Measurements from ENCODE around the gene GALNT10.
A peak's percentile ranks its signal among the peaks of the same experiment; 100 is the strongest.

The GALNT10 gene

DNA sequence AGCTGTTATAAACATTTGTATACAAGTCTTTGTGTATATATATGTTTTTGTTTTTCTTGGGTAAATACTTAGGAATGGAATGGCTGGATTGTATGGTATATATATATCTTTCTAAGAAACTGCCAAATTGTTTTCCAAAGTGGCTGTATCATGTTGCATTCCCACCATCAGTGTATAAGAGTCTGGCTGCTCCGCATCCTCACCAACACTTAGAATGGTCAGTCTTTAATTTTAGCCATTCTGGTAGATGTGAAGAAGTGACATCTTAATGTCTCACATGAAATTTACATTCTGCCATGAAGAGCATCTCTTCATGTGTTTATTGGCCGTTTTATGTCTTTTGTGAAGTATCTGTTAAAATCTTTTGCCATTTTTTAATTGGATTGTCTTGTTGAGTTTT lies 31.9 kb downstream of the GALNT10 start:
- Histone ChIP-seq H3K36me3 (ENCODE audit: control insufficient read depth, insufficient read depth, low read length) (peaks cover 5% of the 10 kb centered on the region), H3K4me3 (replicated peaks; ENCODE audit: low read depth, low read length) (no peak overlapping the region), H3K27me3 (replicated peaks; ENCODE audit: control insufficient read depth, insufficient read depth, low read length) (no peaks in the 10 kb centered on the region)
- TF ChIP-seq CTCF (IDR thresholded peaks at IDR 0.05; ENCODE audit: insufficient read depth, low read length, poor library complexity, severe bottlenecking) = no peak
- no peak for DNase-seq (ENCODE audit: extremely low read depth, insufficient read length)

DNA sequence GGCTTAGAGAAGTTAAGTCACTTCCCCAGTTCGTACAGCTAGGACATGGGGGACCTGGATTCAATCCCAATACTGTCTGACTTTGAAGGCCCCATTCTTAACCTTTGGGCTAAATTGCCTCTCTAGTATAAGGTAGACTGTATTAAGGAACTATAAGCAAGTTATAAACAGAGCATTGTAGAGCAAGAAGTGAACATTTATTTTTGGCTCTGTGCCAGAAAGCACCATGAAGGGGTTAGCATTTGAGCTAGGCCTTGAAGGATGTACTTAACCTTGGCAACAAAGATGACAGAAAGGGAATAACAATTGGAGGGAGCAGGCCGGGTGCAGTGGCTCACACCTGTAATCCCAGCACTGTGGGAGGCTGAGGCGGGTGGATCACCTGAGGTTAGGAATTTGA lies 32.8 kb downstream of the GALNT10 start:
- no peak overlapping the region for H3K4me3 ChIP-seq (replicated peaks; ENCODE audit: low read depth, low read length)
- TF ChIP-seq CTCF (IDR thresholded peaks at IDR 0.05; ENCODE audit: insufficient read depth, low read length, poor library complexity, severe bottlenecking) = no peak
- H3K27me3 ChIP-seq (replicated peaks; ENCODE audit: control insufficient read depth, insufficient read depth, low read length) = no peaks in the 10 kb centered on the region
- peaks cover 5% of the 10 kb centered on the region for H3K36me3 ChIP-seq (ENCODE audit: control insufficient read depth, insufficient read depth, low read length)
- no peak for DNase-seq (ENCODE audit: extremely low read depth, insufficient read length)

DNA sequence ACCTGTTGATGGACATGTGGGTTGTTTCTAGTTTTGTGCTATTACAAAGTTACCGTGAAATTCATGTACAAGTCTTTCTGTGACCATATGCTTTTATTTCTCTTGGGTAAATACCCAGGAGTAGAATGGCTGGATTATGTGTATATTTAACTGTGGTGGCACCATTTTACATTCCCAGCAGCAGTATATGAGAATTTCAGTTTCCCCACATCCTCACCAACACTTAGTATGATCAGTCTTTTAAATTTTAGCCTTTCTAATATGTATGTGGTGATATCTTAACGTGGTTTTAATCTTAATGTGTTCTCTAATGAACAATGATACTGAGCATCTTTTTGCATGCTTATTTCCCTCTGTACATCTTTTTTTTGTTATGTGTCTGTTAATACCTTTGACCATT lies 36.6 kb downstream of the GALNT10 start:
- Histone ChIP-seq H3K4me3 (replicated peaks; ENCODE audit: low read depth, low read length) (no peak overlapping the region), H3K36me3 (ENCODE audit: control insufficient read depth, insufficient read depth, low read length) (peaks cover 2% of the 10 kb centered on the region), H3K27me3 (replicated peaks; ENCODE audit: control insufficient read depth, insufficient read depth, low read length) (no peaks in the 10 kb centered on the region)
- no peak for TF ChIP-seq CTCF (IDR thresholded peaks at IDR 0.05; ENCODE audit: insufficient read depth, low read length, poor library complexity, severe bottlenecking)
- DNase-seq (ENCODE audit: extremely low read depth, insufficient read length) = no peak

- no peaks in the 10 kb centered on the region for H3K27me3 ChIP-seq (replicated peaks; ENCODE audit: control insufficient read depth, insufficient read depth, low read length)
- TF ChIP-seq CTCF (IDR thresholded peaks at IDR 0.05; ENCODE audit: insufficient read depth, low read length, poor library complexity, severe bottlenecking) = no peak
- peak; percentile 39 for DNase-seq (ENCODE audit: extremely low read depth, insufficient read length)
- peak overlapping the region; percentile 18 for H3K4me3 ChIP-seq (replicated peaks; ENCODE audit: low read depth, low read length)
- peaks cover 2% of the 10 kb centered on the region for H3K36me3 ChIP-seq (ENCODE audit: control insufficient read depth, insufficient read depth, low read length)
These were observed 38.2 kb downstream of the GALNT10 start for GRCh38 chr5:154228696-154229095.

DNA sequence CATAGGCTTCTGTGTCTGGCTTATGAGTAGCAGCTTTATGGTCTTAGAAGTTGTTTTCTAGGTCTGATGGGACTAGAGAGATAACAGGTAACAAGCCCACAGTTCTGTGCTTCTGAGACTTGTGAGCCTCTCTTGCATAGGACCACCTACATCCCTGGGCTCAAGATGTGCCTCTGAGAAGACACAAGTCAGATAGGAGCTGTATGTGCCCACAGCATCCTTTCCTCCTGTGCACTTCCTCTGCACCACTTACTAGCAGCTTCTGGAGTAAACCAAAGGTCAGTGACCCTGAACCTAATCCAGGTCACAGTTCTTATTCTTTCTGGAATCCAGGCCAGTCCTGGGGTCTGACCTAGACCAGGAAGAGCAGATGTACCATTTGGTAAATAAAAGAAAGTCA lies 40.0 kb downstream of the GALNT10 start:
- no peak for TF ChIP-seq CTCF (IDR thresholded peaks at IDR 0.05; ENCODE audit: insufficient read depth, low read length, poor library complexity, severe bottlenecking)
- Histone ChIP-seq H3K27me3 (replicated peaks; ENCODE audit: control insufficient read depth, insufficient read depth, low read length) (no peaks in the 10 kb centered on the region), H3K36me3 (ENCODE audit: control insufficient read depth, insufficient read depth, low read length) (peaks cover 2% of the 10 kb centered on the region), H3K4me3 (replicated peaks; ENCODE audit: low read depth, low read length) (no peak overlapping the region)
- no peak for DNase-seq (ENCODE audit: extremely low read depth, insufficient read length)

- no peak for TF ChIP-seq CTCF (IDR thresholded peaks at IDR 0.05; ENCODE audit: insufficient read depth, low read length, poor library complexity, severe bottlenecking)
- Histone ChIP-seq H3K27me3 (replicated peaks; ENCODE audit: control insufficient read depth, insufficient read depth, low read length) (no peaks in the 10 kb centered on the region), H3K4me3 (replicated peaks; ENCODE audit: low read depth, low read length) (no peak overlapping the region), H3K36me3 (ENCODE audit: control insufficient read depth, insufficient read depth, low read length) (peaks cover 2% of the 10 kb centered on the region)
- no peak for DNase-seq (ENCODE audit: extremely low read depth, insufficient read length)
These were observed 44.0 kb downstream of the GALNT10 start for GRCh38 chr5:154234551-154234950.

All from GM06990 (cell line).